Measurements from ENCODE around the gene TMC1.
A peak's percentile ranks its signal among the peaks of the same experiment; 100 is the strongest.

DNA sequence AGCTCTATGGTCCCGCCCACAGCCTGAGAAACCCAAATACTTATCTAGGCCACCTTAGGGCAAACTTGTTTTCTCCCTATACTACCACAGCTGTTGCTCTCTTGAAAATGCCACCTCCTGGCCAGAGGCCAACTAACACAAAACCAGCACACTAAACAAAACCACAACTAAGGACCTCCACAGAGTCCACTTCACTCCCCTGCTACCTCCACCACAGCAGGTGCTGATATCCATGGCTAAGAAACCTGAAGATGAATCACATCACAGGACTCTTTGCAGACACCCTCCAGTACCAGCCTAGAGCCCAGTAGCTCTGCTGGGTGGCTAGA lies 323.0 kb downstream of the TMC1 start:
- TF ChIP-seq CTCF (conservative IDR thresholded peaks at IDR 0.05; ENCODE audit: low read length): peak; percentile 7; the same call in 1 of the 2 replicates
- no peak for TF ChIP-seq EZH2phosphoT487 (IDR thresholded peaks at IDR 0.05; ENCODE audit: borderline replicate concordance)
